Measurements from ENCODE around the gene INPP1.

The INPP1 gene

GRCh38 chr2:190360561-190360960 is 17.2 kb downstream of the INPP1 start:
- in situ Hi-C loops (cut with MboI; ENCODE audit: low sequenced_read_pairs) = no loop called here

DNA sequence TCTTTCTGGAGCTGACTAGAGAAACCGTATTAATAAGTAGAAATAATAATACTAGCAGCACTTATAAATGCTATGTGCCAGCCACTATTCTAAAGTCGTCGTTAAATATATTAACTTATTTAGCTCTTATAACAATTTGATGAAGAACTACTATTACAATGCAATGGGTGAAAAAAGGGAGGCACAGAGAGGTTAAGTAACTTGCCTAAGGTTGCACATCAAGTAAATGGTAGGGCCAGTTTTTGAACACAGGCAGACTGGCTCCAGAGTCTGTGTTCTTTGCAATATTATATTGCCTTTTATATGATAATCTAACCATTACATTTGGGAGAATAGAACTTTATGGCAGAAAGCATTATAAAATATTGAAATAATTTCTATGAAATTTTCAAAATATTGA is 17.6 kb downstream of the INPP1 start:
- in situ Hi-C loops (cut with MboI; ENCODE audit: low sequenced_read_pairs) = no loop called here

GRCh38 chr2:190361572-190361971 is 18.2 kb downstream of the INPP1 start:
- in situ Hi-C loops (cut with MboI; ENCODE audit: low sequenced_read_pairs) = no loop called here

DNA sequence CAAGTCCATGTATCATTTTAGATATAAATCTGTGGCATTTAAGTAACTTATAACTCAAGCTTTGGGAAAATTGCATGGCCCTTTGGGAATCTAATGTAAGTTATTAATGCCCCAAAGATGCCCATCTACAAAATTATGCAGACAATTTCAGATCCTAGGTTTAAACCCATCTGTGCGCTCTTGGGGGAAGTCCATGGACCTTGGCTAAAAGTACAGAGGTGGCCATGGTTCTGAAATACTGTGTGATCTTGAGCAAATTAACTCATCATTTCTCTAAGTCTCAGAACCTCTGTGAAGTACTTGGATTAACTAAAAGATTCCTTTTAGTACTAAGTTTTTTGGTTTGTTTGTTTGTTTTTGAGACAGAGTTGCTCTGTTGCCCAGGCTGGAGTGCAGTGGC is 19.5 kb downstream of the INPP1 start:
- in situ Hi-C loops (cut with MboI; ENCODE audit: low sequenced_read_pairs) = no loop called here

- in situ Hi-C loops (cut with MboI; ENCODE audit: low sequenced_read_pairs) = no loop called here
Observed at GRCh38 chr2:190365499-190366204, 22.3 kb downstream of the INPP1 start.

DNA sequence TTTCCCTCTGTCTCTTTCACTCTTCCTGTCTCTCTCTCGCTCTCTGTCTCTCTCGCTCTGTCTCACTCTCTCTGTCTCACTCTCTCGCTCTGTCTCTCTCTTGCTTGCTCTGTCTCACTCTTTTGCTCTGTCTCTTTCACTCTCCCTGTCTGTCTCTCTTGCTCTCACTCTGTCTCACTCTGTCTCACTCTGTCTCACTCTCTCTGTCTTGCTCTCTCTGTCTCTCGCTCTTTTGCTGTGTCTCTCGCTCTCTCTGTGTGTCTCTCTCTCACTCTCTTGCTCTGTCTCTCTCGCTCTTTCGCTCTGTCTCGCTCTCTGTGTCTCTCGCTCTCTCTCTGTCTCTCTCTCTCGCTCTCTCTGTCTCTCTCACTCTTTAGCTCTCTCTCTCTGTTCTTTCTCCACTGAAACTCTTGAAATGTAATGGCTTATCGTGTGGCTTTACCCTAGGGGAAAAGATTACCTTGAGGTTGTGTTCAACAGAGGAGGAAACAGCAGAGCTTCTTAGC is 22.9 kb downstream of the INPP1 start:
- in situ Hi-C loops (cut with MboI; ENCODE audit: low sequenced_read_pairs) = no loop called here

DNA sequence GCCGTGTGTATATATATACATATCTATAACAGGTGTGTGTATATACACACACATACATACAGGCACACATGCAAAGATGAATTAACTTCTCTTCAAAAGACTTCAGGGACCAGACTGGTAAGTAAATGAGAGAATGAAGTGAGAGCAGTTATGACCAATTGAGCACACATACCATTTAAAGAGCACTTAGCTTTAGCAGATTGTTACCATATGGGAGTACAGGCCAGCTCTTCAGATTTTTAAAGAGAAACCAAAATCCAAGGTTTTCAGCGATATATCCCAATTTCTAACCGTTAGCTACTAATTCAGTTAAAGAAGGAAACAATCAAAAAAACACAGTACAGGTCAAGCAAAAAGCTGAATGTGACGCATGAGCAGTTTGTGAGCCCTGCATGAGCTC is 23.7 kb downstream of the INPP1 start:
- in situ Hi-C loops (cut with MboI; ENCODE audit: low sequenced_read_pairs) = no loop called here

DNA sequence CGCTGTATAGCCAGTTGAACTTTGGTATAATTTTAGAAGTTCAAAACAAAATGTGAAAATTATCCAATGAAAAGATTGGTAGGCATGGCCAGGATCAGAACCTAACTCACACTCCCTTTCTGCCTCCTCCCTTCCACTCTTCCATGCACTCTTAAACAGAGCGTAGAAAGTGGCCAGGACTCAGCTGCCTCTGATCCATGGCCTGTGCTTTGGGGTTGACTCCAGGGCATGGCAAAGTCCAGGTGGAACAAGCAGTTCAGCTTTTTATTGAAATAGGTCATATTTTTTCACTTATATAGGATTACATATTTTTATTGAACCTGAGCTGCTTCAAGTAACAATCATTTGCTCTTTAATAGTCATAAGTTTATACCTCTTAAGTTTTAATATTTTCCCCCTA is 26.2 kb downstream of the INPP1 start:
- in situ Hi-C loops (cut with MboI; ENCODE audit: low sequenced_read_pairs) = no loop called here

DNA sequence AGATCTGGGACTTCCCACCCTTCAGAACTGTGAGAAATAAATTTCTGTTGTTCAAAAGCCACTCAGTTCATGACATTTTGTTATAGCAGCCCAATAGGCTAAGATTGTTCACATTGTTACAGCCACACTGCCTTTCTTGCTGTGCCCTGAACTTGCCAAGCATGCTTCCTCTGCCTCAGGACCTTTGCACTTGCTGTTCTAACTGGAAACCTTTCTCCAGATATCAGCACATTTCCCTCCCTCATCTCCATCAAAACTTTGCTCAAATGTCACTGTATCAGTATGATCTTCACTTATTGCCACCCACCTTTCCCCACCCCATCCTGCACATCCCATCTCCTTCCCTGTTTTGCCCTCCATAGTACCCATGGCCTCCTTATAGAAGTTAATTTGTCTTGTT is 32.7 kb downstream of the INPP1 start:
- in situ Hi-C loops (cut with MboI; ENCODE audit: low sequenced_read_pairs) = no loop called here

GRCh38 chr2:190376591-190377245 is 33.3 kb downstream of the INPP1 start:
- in situ Hi-C loops (cut with MboI; ENCODE audit: low sequenced_read_pairs) = no loop called here

- in situ Hi-C loops (cut with MboI; ENCODE audit: low sequenced_read_pairs) = no loop called here
Observed at GRCh38 chr2:190378880-190379237, 35.5 kb downstream of the INPP1 start.

GRCh38 chr2:190379249-190379964 is 36.0 kb downstream of the INPP1 start:
- in situ Hi-C loops (cut with MboI; ENCODE audit: low sequenced_read_pairs) = no loop called here

GRCh38 chr2:190380962-190381412 is 37.6 kb downstream of the INPP1 start:
- in situ Hi-C loops (cut with MboI; ENCODE audit: low sequenced_read_pairs) = no loop called here

DNA sequence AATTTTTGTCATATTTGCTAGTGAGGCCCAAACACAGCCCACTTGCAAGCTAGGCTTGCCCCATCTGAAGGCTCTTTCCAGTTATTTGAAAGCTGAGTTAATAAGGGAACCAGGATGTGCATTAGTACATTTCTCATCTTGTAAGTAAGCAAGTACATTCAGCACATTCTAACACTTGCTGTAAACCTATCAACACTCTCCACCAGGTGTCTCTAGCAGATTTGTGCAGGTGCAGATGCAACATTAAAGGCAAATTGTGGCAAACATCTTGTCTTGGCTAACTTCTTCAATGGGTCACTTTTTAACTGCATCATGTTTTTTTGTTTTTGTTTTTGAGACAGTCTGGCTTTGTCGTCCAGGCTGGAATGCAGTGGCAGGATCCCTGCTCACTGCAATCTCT is 39.5 kb downstream of the INPP1 start:
- in situ Hi-C loops (cut with MboI; ENCODE audit: low sequenced_read_pairs) = no loop called here

GRCh38 chr2:190387422-190387821 is 44.0 kb downstream of the INPP1 start:
- in situ Hi-C loops (cut with MboI; ENCODE audit: low sequenced_read_pairs) = no loop called here

GRCh38 chr2:190396271-190396670 is 52.9 kb downstream of the INPP1 start:
- in situ Hi-C loops (cut with MboI; ENCODE audit: low sequenced_read_pairs) = no loop called here

GRCh38 chr2:190402986-190403603 is 59.7 kb downstream of the INPP1 start:
- in situ Hi-C loops (cut with MboI; ENCODE audit: low sequenced_read_pairs) = no loop called here

DNA sequence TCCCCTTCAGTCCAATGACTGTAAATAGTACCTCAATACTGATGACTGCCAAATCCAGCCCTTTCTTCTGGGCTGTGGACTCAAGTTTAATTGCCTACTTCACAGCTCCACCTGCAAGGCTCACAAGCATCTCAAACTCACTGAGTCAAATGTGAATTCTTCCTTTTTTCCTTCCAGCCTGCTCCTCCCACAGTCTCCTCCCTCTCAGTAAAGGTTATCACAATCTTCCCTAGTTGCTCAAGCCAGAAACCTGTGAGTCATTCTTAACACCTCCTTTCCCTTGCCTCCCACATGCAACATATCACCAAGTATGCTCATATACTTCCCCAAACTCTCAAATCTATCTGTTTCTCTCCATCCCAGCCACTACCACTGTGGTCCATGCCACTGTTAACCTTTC is 61.1 kb downstream of the INPP1 start:
- in situ Hi-C loops (cut with MboI; ENCODE audit: low sequenced_read_pairs) = no loop called here

GRCh38 chr2:190405070-190405469 is 61.7 kb downstream of the INPP1 start:
- in situ Hi-C loops (cut with MboI; ENCODE audit: low sequenced_read_pairs) = no loop called here

- in situ Hi-C loops (cut with MboI; ENCODE audit: low sequenced_read_pairs) = no loop called here
Observed at GRCh38 chr2:190405995-190406394, 62.6 kb downstream of the INPP1 start.

- in situ Hi-C loops (cut with MboI; ENCODE audit: low sequenced_read_pairs) = no loop called here
Observed at GRCh38 chr2:190406805-190407204, 63.4 kb downstream of the INPP1 start.

Measured in hTERT RPE-1 (cell line).